K562 (cell line): Measurements from ENCODE around the gene H3-3A. TPM values are rescaled to one million over a fixed set of nuclear protein-coding genes. Genes with fewer than 3 reads are reported as not detected.

Experiments
- CBX8 ChIP-seq: fragments of 200-600 bp; sonication (generic); IDR thresholded peaks from 2 replicates; pipeline ENCODE4 v1.6.1; 2012; ENCODE audit warnings: borderline replicate concordance, mixed run types, low read depth, mild to moderate bottlenecking, moderate library complexity, mixed read lengths, low read length, control low read depth, inconsistent platforms; ENCODE audit not compliant: poor library complexity, severe bottlenecking; ENCODE audit errors: extremely low read depth
- FOXP1 ChIP-seq: sonication (generic); formaldehyde crosslinking; IDR thresholded peaks from 2 replicates; pipeline ENCODE4 v1.8.0; 2022; ENCODE audit warnings: mild to moderate bottlenecking, missing genetic modification reagents
- HDAC2 ChIP-seq: fragments of 450-650 bp; IDR thresholded peaks from 2 replicates; pipeline ENCODE4 v1.6.1; 2016; ENCODE audit warnings: mild to moderate bottlenecking
- HDAC3 ChIP-seq: fragments of 450-650 bp; IDR thresholded peaks from 2 replicates; pipeline ENCODE4 v1.6.1; 2018; ENCODE audit warnings: borderline replicate concordance, mild to moderate bottlenecking, moderate library complexity; ENCODE audit not compliant: partially characterized antibody
- HMG20B ChIP-seq: fragments of 250-450 bp; sonication (Bioruptor Pico); IDR thresholded peaks from 2 replicates; pipeline ENCODE4 v1.5.0; 2021; ENCODE audit warnings: mild to moderate bottlenecking
- NFE2L1 ChIP-seq: fragments of 450-650 bp; IDR thresholded peaks from 2 replicates; pipeline ENCODE4 v1.6.1; 2016; ENCODE audit warnings: missing genetic modification characterization, low read depth, mild to moderate bottlenecking, missing compliant biosample characterization, moderate library complexity, borderline replicate concordance
- POLR3G ChIP-seq: IDR thresholded peaks from 2 replicates; pipeline ENCODE4 v1.6.1; 2011; ENCODE audit not compliant: insufficient read length, insufficient replicate concordance; ENCODE audit errors: extremely low read depth
- PPARD ChIP-seq: fragments of 250-450 bp; sonication (Bioruptor Pico); IDR thresholded peaks from 2 replicates; pipeline ENCODE4 v1.8.0; 2022; ENCODE audit warnings: inconsistent platforms, mild to moderate bottlenecking, moderate library complexity
- RNF2 ChIP-seq: sonication (generic); IDR thresholded peaks from 2 replicates; pipeline ENCODE4 v1.6.1; 2016
- SMAD2 ChIP-seq: fragments of 150-350 bp; IDR thresholded peaks from 2 replicates; pipeline ENCODE4 v1.6.1; 2014; ENCODE audit warnings: low read depth, mild to moderate bottlenecking, low read length
- SRSF3 ChIP-seq: fragments of 200-400 bp; formaldehyde crosslinking; IDR thresholded peaks from 2 replicates; pipeline ENCODE4 v1.6.1; 2016; ENCODE audit warnings: mild to moderate bottlenecking, low read length, moderate library complexity; ENCODE audit not compliant: insufficient read depth
- TAF7 ChIP-seq: fragments of 450-650 bp; IDR thresholded peaks from 2 replicates; pipeline ENCODE4 v1.6.1; 2016; ENCODE audit warnings: missing genetic modification characterization, missing compliant biosample characterization
- ZEB2 ChIP-seq: fragments of 450-650 bp; IDR thresholded peaks from 2 replicates; pipeline ENCODE4 v1.6.1; 2016
- ZNF133 ChIP-seq: fragments of 250-450 bp; sonication (Bioruptor Pico); IDR thresholded peaks from 2 replicates; pipeline ENCODE4 v1.4.0; 2020; ENCODE audit warnings: mild to moderate bottlenecking
- ZNF324 ChIP-seq: fragments of 250-450 bp; sonication (Bioruptor Pico); IDR thresholded peaks from 2 replicates; pipeline ENCODE4 v1.4.0; 2020; ENCODE audit warnings: mild to moderate bottlenecking
- ZNF77 ChIP-seq: fragments of 250-450 bp; sonication (Bioruptor Pico); IDR thresholded peaks from 2 replicates; pipeline ENCODE4 v1.5.0; 2020
- ZSCAN29 ChIP-seq: fragments of 450-650 bp; IDR thresholded peaks from 2 replicates; pipeline ENCODE4 v1.6.1; 2017
- polyA plus RNA-seq, 8 experiments: library from polyadenylated mRNA; depleted of rRNA in 4 of 8; stranded (reverse) in 5 of 8; unstranded in 3 of 8; fragments of >200 nt; fragmentation: Nextera tagmentation in 2 of 8; fragmentation: Illumina TruSeq in 1 of 8; extraction: Ambion mirVana in 2 of 8; extraction: Trizol in 1 of 8; gene quantifications; 2 replicates each; pipeline versions ENCODE4 v1.2.1 to v1.2.3, GENCODE V29; 2011 to 2014; ENCODE audit warnings: inconsistent platforms in 1 of 8, missing spikeins in 1 of 8
- total RNA-seq, 7 experiments: library from RNA; depleted of rRNA in 6 of 7; stranded (reverse); fragments of >200 nt in 6 of 7; fragmentation: Illumina TruSeq in 2 of 7; extraction: Trizol in 2 of 7; gene quantifications; 2 replicates each; pipeline versions ENCODE4 v1.2.1 to v1.2.3, GENCODE V29; 2011 to 2021; ENCODE audit warnings: low replicate concordance in 1 of 7
- TF ChIP-seq, protein P1 (sequence below), 2 experiments: IDR thresholded peaks; 2 replicates each; pipeline ENCODE4 v1.6.1; 2012; ENCODE audit warnings: improper control_type of control experiment in 2 of 2, low read depth in 2 of 2, low read length in 2 of 2, borderline replicate concordance in 1 of 2
- TF ChIP-seq, protein P2 (sequence below): fragments of 450-650 bp; IDR thresholded peaks from 2 replicates; pipeline ENCODE4 v1.6.1; 2018; ENCODE audit warnings: mild to moderate bottlenecking, low read depth; ENCODE audit not compliant: partially characterized antibody
- TF ChIP-seq, protein P3 (sequence below): sonication (generic); formaldehyde crosslinking; IDR thresholded peaks from 2 replicates; pipeline ENCODE4 v1.8.0; 2022; ENCODE audit warnings: missing genetic modification reagents, mild to moderate bottlenecking, borderline replicate concordance
- TF ChIP-seq, protein P4 (sequence below): fragments of 450-650 bp; IDR thresholded peaks from 2 replicates; pipeline ENCODE4 v1.7.0; 2016; ENCODE audit warnings: borderline replicate concordance

H3-3A gene
- total and polyA plus RNA-seq, 9 of the 15 experiments (the other 6 are each of a cell fraction or from before 2014, with no cell fraction given): 426 to 1,083 (median 591) TPM

DNA sequence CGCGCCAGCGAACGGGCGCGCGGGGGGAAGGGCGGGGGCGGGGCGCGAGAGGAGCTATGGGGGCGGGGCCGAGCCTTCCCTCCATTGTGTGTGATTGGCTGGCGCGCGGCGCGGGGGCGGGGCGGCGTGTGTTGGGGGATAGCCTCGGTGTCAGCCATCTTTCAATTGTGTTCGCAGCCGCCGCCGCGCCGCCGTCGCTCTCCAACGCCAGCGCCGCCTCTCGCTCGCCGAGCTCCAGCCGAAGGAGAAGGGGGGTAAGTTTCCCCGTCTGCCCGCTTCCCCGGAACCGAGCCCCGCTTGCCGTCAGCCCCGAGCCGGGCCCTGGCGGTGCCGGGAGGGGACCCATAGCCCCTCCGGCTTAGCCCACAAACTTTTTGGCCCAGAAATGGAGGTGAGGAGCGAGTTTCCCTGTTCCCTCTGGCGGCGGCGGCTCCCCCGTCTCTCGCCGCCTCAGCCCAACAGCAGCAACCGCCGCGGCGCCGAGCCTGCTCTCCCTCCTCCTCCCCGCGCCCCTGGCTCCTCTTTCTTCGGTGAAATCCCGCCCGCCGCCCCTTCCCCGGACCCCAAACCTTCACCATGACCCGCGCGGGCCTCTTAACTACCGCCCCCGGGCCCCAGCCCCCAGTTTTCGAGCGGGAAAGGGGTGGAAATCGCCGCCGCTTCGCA lies at the start of gene H3-3A (continued):
- TF ChIP-seq FOXP1 (CRISPR knock-in tag) (peak; percentile 76; the same call in 1 of the 2 replicates), PPARD (CRISPR knock-in tag) (no peak), TAF7 (tag) (peak; percentile 82), ZNF133 (no peak), HDAC2 (no peak; the same call in 1 of the 2 replicates), NFE2L1 (tag) (no peak), POLR3G (no peak), ZNF324 (CRISPR knock-in tag) (no peak), ZSCAN29 (peak; percentile 29; the same call in 1 of the 2 replicates), ZEB2 (peak; percentile 29; the same call in 1 of the 2 replicates), ZNF77 (CRISPR knock-in tag) (no peak), SRSF3 (no peak), HDAC3 (no peak), SMAD2 (no peak), CBX8 (no peak), HMG20B (CRISPR knock-in tag) (no peak; the same call in 1 of the 2 replicates), RNF2 (no peak)
- TF ChIP-seq, protein P1, sequence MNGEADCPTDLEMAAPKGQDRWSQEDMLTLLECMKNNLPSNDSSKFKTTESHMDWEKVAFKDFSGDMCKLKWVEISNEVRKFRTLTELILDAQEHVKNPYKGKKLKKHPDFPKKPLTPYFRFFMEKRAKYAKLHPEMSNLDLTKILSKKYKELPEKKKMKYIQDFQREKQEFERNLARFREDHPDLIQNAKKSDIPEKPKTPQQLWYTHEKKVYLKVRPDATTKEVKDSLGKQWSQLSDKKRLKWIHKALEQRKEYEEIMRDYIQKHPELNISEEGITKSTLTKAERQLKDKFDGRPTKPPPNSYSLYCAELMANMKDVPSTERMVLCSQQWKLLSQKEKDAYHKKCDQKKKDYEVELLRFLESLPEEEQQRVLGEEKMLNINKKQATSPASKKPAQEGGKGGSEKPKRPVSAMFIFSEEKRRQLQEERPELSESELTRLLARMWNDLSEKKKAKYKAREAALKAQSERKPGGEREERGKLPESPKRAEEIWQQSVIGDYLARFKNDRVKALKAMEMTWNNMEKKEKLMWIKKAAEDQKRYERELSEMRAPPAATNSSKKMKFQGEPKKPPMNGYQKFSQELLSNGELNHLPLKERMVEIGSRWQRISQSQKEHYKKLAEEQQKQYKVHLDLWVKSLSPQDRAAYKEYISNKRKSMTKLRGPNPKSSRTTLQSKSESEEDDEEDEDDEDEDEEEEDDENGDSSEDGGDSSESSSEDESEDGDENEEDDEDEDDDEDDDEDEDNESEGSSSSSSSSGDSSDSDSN (IDR thresholded peaks at IDR 0.05; ENCODE audit: borderline replicate concordance in 1 of 2, low read depth in 2 of 2, low read length in 2 of 2): peak; percentile 88 to 97
- TF ChIP-seq, protein P2, sequence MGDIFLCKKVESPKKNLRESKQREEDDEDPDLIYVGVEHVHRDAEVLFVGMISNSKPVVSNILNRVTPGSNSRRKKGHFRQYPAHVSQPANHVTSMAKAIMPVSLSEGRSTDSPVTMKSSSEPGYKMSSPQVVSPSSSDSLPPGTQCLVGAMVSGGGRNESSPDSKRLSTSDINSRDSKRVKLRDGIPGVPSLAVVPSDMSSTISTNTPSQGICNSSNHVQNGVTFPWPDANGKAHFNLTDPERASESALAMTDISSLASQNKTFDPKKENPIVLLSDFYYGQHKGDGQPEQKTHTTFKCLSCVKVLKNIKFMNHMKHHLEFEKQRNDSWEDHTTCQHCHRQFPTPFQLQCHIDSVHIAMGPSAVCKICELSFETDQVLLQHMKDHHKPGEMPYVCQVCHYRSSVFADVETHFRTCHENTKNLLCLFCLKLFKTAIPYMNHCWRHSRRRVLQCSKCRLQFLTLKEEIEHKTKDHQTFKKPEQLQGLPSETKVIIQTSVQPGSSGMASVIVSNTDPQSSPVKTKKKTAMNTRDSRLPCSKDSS: no peak
- TF ChIP-seq, protein P3, sequence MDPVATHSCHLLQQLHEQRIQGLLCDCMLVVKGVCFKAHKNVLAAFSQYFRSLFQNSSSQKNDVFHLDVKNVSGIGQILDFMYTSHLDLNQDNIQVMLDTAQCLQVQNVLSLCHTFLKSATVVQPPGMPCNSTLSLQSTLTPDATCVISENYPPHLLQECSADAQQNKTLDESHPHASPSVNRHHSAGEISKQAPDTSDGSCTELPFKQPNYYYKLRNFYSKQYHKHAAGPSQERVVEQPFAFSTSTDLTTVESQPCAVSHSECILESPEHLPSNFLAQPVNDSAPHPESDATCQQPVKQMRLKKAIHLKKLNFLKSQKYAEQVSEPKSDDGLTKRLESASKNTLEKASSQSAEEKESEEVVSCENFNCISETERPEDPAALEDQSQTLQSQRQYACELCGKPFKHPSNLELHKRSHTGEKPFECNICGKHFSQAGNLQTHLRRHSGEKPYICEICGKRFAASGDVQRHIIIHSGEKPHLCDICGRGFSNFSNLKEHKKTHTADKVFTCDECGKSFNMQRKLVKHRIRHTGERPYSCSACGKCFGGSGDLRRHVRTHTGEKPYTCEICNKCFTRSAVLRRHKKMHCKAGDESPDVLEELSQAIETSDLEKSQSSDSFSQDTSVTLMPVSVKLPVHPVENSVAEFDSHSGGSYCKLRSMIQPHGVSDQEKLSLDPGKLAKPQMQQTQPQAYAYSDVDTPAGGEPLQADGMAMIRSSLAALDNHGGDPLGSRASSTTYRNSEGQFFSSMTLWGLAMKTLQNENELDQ (CRISPR knock-in tag): 0 out of 2 replicates have a peak, but pooled peaks have one; percentile 66
- TF ChIP-seq, protein P4, sequence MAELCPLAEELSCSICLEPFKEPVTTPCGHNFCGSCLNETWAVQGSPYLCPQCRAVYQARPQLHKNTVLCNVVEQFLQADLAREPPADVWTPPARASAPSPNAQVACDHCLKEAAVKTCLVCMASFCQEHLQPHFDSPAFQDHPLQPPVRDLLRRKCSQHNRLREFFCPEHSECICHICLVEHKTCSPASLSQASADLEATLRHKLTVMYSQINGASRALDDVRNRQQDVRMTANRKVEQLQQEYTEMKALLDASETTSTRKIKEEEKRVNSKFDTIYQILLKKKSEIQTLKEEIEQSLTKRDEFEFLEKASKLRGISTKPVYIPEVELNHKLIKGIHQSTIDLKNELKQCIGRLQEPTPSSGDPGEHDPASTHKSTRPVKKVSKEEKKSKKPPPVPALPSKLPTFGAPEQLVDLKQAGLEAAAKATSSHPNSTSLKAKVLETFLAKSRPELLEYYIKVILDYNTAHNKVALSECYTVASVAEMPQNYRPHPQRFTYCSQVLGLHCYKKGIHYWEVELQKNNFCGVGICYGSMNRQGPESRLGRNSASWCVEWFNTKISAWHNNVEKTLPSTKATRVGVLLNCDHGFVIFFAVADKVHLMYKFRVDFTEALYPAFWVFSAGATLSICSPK: no peak
